GM18498 (cell line): ENCODE data around the gene CCDC40.

ENCODE experiments used
- ATAC-seq: cut with Tn5 transposase; IDR thresholded peaks from one replicate; pipeline ENCODE4 v1.9.1; 2021; ENCODE audit warnings: mild to moderate bottlenecking, moderate library complexity; ENCODE audit not compliant: unreplicated experiment

Gene CCDC40

GRCh38 chr17:80112471-80113032, 76.1 kb downstream of the CCDC40 start:
- ATAC-seq = no peak

DNA sequence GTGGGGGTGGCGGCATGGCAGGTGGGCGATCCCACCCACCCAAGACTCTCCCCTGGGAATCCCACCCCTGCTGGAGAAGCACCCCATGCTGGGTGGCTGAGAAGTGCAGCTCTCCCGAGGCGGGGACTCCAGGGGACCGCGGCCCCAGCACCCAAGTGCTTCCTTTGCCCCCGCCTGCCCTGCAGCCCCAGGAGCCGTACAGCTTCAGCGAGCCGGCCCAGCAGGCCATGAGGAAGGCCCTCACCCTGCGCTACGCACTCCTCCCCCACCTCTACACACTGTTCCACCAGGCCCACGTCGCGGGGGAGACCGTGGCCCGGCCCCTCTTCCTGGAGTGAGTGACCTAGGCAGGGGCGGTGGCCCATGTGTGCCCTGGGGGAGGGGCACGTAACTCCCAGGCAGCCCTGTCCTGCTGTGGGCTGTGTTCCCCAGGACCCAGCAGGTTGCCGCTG, 76.6 kb downstream of the CCDC40 start:
- no peak for ATAC-seq

DNA sequence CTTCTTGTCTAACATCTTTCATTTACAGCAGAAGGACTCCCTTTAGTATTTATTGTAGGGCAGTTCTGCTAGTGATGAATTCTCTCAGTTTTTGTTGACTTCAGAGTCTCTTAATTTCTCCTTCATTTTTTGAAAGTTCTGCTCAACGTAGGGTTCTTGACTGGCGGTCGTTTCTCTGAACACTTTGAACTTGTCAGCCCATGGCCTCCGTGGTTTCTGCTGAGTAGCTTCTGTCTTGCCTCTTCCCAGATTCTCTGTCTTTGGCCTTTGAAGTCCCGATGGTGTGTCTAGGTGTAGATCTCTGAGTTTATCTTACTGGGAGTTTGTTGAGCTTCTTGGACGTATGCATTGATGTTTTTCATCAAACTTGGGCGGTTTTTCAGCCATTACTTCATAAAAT, 78.3 kb downstream of the CCDC40 start:
- ATAC-seq = no peak

DNA sequence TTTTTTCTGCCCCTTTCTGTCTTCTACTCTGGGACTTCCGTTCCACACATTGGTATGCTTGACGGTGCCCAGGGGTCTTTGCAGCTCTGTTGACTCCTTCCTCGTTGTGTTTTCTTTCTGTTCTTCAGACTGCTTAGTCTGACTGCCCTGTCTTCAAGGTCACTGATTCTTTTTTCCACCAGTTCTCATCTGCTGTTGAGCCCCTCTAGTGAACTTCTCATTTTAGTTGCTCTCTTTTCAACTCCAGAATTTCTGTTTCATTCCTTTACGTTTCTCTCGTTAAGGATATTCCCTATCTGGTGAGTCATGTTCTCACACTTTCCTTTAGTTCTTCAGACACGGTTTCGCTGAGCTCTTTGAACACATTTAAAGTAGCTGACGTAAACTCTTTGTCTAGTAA, 78.7 kb downstream of the CCDC40 start:
- ATAC-seq = no peak

DNA sequence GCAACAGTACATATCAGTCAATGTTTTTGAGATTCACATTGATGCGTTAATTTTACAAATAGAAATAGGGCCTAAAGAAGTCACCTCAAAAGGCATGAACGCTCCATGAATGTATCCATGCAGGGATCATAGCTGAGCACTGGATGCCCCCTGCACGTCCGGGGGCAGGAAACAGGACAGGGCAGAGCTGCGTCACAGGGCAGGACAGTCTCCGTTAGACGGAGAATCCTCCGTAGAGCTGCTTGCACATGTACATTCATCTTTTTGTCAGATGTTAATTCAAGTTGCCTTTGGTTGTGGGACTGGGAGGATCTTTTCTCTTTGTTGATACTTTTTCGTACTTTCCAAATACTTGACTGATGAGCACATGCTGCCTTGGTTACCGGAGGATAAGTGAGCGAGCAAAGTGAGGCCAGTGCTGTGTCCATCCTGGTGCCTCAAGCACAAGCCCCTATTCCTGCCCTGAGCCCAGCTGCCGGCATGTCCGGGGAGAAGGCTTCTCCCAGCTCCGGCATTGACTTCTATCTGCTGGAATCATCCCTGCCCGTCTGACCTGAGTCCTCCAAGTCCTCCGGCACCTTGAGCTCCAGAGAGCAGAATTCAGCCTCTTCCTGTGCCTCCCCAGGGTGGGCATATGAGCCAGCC, 80.0 kb downstream of the CCDC40 start:
- no peak for ATAC-seq

DNA sequence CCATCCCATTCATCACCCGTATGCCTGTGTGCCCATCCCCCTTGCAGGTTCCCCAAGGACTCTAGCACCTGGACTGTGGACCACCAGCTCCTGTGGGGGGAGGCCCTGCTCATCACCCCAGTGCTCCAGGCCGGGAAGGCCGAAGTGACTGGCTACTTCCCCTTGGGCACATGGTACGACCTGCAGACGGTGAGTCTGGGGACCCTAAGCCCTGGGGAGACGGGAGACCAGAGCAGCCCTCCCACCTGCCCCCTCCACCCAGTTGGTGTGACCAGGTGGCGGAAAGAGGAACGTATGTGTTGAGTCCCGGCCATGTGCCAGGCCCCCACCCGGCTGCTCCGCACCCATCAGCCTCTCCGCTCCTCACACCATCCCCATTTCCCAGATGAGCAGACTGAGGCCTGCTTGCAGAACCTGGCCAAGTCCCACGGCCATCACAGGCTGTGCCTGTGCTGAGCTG, 80.5 kb downstream of the CCDC40 start:
- no peak for ATAC-seq

GRCh38 chr17:80117491-80118401, 81.3 kb downstream of the CCDC40 start:
- ATAC-seq = no peak

DNA sequence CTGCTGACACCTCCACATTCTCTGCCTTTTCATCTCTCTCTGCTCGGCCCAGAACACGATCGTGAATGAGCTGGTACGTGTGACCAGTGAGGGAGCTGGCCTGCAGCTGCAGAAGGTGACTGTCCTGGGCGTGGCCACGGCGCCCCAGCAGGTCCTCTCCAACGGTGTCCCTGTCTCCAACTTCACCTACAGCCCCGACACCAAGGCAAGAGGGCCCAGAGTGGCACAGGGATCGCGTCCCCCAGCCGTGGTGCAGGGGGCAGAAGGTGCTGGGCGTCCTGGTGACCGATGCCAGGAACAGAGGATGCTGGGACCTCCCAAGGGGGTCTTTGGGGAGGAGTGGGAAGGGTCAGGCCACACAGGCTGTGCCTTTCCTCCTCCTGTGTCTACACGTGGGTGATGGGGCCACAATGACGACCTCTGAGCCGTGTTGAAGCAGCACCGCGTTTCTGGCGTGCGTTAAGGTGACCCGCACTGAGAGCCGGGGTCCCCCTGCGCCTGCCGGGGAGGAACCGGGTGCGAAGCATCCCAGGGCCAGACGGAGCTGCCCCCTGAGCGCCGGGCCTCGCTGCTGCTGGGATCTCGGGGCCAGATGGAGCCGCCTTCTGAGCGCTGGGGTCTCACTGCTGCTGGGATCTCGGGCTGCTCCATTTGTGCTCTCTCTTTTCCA, 82.3 kb downstream of the CCDC40 start:
- ATAC-seq = no peak

GRCh38 chr17:80119271-80119791, 82.9 kb downstream of the CCDC40 start:
- no peak for ATAC-seq

- ATAC-seq = no peak
These were observed 83.4 kb downstream of the CCDC40 start for GRCh38 chr17:80119839-80120238.

DNA sequence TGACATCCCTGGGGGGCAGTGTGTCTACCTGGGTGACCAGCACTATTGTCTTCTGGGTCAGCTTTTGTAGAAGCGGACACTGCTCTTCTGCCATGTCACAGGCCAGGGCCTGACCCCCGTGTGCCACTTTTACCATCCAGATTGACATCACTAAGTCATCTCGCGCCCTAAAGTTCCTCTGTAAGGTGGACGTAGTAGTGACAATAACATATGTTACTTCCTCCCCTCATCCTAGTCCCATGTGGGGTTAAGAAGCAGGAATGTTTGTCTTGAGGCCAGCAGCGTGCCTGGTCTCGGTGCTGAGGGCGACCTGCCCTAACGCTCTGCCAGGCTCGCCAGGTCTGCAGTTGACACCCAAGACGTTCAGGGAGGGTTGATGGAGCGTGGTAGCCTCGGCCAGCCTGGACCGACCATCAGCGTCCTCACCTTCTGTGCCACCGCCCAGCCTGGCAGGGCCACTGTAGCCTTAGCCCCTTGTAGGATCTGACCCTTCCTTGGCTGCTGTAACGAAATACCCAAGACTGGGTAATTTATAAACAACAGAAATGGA, 85.7 kb downstream of the CCDC40 start:
- ATAC-seq = no peak

DNA sequence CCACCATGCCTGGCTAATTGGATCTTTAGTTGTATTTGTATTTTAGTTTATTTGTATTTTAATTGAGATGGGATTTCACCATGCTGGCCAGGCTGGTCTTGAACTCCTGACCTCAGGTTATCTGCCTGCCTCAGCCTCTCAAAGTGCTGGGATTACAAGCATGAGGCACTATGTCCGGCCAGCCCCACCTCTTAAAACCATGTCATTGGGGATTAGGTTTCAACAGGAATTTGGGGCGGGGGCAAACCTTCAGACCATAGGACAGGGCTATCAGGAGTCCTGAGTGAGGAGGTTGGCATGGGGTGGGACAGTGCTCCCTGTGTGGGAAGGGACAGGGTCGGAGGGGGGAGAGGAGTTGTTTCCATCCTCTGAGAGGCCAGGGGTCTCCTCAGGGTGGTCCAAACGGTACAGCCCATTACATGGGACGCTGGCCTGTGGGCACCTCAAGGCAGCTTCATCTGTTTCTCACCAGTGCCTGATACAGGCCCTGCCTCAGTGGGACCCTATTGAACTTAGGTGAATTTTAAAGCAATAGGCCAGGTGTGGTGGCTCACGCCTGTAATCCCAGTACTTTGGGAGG, 86.6 kb downstream of the CCDC40 start:
- no peak for ATAC-seq

DNA sequence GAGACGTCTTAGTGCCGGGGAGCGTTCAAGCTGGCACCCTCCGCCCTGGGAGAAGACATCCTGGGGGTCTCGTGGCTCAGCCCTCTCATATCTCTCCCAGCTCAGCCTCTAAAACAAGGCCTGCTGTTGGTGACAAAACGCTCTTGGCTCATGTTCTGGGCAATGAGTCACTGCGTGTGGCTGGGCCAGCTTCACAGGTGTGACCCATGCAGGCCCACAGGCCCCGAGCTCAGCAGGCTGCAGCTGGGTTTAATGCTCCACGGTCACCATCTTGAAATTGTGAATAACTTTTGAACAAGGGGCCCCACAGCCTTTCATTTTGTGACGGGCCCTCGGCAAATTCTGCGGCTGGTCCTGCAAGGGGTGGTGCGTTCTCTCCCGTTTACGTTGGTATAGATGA, 87.3 kb downstream of the CCDC40 start:
- ATAC-seq = no peak

- no peak for ATAC-seq
These were observed 88.0 kb downstream of the CCDC40 start for GRCh38 chr17:80124351-80124981.

DNA sequence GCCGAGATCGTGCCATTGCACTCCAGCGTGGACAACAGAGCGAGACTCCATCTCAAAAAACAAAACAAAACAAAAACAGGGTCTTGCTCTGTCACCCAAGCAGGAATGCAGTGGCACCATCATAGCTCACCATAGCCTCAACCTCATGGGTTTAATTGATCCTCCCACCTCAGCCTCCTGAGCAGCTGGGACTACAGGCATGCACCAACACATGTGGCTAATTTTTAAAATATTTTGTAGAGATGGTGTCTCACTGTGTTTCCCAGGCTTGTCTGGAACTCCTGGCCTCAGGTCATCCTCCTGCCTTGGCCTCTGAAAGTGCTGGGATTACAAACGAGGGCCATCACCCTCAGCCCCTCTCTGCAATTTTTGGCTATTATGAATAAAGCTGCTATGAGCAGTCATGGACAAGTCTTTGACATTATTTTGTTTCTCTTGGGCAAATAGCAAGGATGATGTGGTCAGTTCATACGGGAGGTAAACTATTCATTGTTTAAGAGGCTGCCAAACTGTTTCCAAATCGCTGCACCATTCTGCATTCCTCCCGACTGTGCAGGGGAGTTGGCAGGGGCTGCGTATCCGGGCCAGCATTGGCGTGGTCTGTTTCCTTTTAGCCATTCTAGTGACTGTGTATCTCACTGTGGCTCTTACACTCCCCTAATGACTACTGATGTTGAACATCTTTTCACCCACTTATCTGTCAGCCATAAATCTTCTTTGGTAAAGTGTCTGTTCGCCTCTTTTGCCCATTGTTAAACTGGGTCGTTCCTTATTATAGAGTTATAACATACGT, 89.4 kb downstream of the CCDC40 start:
- no peak for ATAC-seq

- no peak for ATAC-seq
These were observed 89.9 kb downstream of the CCDC40 start for GRCh38 chr17:80126449-80126715.

- ATAC-seq = no peak
These were observed 92.6 kb downstream of the CCDC40 start for GRCh38 chr17:80129006-80129565.

DNA sequence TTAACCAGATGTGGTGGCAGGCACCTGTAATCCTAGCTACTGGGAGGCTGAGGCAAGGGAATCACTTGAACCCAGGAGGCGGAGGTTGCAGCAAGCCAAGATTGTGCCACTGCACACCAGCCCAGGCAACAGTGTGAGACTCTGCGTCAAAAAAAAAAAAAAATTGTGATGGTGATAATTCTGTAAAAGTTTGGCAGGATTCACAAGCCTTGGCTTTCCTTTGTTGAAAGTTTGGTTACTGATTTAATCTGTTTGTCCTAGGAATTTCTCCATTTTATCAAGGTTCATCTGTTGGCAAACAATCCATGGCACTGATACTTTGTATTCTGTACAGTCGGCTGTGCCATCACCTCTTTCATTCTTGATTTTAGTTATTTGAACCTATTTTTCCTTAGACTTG, 94.5 kb downstream of the CCDC40 start:
- no peak for ATAC-seq
